Activated gamma-delta T cell (primary cell): ENCODE results near the gene VEGFB.
"Not testable (repeated sequence)": the region's sequence is repeated elsewhere in the genome, so short reads cannot be mapped to it uniquely, and the experiment has no call there.

ENCODE experiments used
- DNase-seq: peaks from one replicate; lab custom pipeline; 2025; lab: John Stamatoyannopoulos, UW

VEGFB gene

GRCh38 chr11:64231546-64231945 is 2.8 kb upstream of the VEGFB start:
- no peak for DNase-seq

GRCh38 chr11:64232182-64232966 is 2.0 kb upstream of the VEGFB start:
- no peak for DNase-seq

GRCh38 chr11:64232967-64233315 is 1.4 kb upstream of the VEGFB start:
- no peak for DNase-seq

- DNase-seq = peak; percentile 53
Observed at GRCh38 chr11:64234647-64235379, 429 bp downstream of the VEGFB start.

- DNase-seq = no peak
Observed at GRCh38 chr11:64235437-64236161, 1.2 kb downstream of the VEGFB start.

- DNase-seq = no peak
Observed at GRCh38 chr11:64237484-64237951, 3.1 kb downstream of the VEGFB start.

GRCh38 chr11:64238076-64238475 is 3.7 kb downstream of the VEGFB start:
- DNase-seq = no peak

GRCh38 chr11:64238999-64239398 is 4.6 kb downstream of the VEGFB start:
- no peak for DNase-seq

GRCh38 chr11:64239662-64240434 is 5.5 kb downstream of the VEGFB start:
- no peak for DNase-seq

- peak; percentile 99 for DNase-seq
Observed at GRCh38 chr11:64240435-64241240, 6.3 kb downstream of the VEGFB start, which contains the start of gene FKBP2. Gene FKBP2, plus strand, starts transcription at chr11:64241095. Its CDS starts 1,293 bp downstream, at chr11:64242388.

- DNase-seq = peak; percentile 99
Observed at GRCh38 chr11:64241241-64241490, 6.8 kb downstream of the VEGFB start.

GRCh38 chr11:64241491-64242374 is 7.3 kb downstream of the VEGFB start:
- no peak for DNase-seq

GRCh38 chr11:64243236-64243854 is 9.0 kb downstream of the VEGFB start:
- no peak for DNase-seq

GRCh38 chr11:64244107-64244506 is 9.7 kb downstream of the VEGFB start:
- no peak for DNase-seq

GRCh38 chr11:64244966-64245365 is 10.6 kb downstream of the VEGFB start:
- DNase-seq = no peak

- peak; percentile 51 for DNase-seq
Observed at GRCh38 chr11:64245401-64245796, 11.0 kb downstream of the VEGFB start.

GRCh38 chr11:64245797-64246620 is 11.6 kb downstream of the VEGFB start:
- DNase-seq = peak; percentile 48

GRCh38 chr11:64246621-64246870 is 12.2 kb downstream of the VEGFB start:
- DNase-seq = not testable (repeated sequence)
